Measurements from ENCODE around the gene CYFIP2.
A peak's percentile ranks its signal among the peaks of the same experiment; 100 is the strongest.
"Not testable (repeated sequence)": the region's sequence is repeated elsewhere in the genome, so short reads cannot be mapped to it uniquely, and the experiment has no call there.

CYFIP2 gene

DNA sequence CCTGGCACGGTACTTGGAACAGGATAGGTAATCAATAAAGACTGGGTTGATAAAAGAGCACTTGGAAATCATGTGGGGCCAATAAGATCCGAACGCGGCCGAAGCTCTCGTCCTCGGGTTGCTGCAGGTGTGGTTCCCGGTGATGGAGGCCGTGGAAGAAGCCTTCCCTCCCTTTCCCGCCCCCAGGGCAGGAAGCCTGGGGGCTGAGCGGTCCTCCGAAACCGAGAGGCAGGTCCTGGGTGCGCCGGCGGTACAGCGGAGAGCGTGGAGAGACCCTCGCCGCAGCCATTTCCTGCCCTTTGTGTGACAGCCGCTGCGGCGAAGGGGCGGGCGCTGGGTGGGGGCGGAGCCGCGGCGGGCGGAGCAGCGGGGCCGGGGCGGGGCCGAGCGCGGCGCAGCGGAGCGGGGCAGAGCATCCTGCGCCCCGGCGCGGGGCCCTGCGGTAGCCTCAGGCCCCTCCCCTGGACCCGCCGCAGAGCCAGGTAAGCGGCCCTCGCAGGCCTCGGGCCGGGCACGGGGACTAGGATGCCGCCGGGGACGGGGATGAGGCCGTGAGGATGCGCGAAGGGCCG is at the start of gene CYFIP2:
Gene CYFIP2 (plus strand): TSS at position 410 of the 572 bp plus-strand sequence. CDS start 19,239 bp downstream, outside the sequence.
- peak; percentile 90 for DNase-seq

DNA sequence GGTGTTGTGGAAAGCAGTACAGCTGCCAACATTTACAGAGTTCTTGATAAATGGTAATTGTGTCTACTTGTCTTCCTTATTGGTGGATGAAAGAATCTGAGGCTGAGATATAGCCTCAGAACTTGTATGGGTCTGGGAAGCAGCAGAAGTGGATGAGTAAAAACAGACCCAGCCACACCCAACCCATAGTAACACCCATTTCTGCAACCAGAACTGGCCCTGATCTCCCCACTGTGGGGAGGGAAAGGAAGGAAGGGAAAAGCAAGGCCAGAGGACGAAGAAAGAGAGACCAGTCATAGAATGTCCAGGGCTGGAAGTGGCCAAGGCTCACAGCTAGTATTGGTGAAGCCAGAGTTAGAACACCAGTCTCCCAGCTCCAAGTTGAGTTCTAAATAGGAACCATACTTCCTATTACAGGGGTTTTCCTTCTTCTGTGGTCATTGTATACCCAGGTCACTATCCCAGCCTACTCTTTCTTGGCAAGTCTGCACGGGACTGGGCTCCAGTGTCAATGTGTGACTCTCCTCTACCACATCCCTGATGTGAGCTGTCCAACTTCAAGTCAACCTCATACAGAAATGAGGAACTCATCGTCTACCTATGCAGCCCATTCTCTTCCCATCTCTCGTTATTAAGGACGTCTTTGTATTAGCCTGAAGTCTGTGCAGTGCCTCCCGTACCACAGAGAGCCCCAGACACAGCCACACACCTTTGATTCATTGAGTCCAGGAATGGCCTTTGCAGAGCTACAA is 49.4 kb upstream of the CYFIP2 start:
- DNase-seq = peak; percentile 70

DNA sequence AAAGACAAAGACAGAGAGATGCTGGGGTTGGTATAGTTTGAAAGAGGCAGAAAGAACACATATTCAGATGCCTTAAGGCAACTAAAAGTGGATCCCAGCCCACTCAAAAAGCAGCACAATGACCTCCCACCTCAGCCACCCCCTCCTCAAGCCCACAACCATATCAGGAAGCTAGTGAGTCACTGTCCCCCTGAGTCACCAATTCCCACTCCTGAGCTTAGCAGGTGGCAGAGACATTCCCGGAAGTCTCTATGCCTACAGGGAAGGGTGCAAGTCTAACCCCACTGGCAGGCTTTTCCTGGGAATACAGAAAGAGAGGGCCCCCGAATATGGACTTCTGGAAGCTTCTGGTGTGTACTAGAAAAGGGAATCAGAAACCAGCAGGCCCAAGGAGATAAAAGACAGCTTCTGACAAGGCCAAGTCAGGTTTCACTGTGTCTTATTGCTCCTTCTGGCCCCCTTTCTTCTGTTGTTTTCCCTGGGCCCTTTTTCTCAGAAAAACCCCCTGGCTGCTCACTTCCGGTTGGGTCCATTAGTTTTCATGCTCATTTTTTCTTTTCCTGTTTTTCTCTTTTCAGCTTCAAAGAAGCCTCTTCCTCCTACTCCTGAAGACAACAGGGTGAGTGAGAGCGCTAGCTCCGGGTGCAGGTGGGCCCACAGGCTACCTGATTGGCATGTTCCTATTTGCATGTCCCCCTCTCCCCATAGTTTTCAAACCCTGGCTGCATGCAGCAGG is 48.5 kb upstream of the CYFIP2 start:
- no peak for DNase-seq

DNA sequence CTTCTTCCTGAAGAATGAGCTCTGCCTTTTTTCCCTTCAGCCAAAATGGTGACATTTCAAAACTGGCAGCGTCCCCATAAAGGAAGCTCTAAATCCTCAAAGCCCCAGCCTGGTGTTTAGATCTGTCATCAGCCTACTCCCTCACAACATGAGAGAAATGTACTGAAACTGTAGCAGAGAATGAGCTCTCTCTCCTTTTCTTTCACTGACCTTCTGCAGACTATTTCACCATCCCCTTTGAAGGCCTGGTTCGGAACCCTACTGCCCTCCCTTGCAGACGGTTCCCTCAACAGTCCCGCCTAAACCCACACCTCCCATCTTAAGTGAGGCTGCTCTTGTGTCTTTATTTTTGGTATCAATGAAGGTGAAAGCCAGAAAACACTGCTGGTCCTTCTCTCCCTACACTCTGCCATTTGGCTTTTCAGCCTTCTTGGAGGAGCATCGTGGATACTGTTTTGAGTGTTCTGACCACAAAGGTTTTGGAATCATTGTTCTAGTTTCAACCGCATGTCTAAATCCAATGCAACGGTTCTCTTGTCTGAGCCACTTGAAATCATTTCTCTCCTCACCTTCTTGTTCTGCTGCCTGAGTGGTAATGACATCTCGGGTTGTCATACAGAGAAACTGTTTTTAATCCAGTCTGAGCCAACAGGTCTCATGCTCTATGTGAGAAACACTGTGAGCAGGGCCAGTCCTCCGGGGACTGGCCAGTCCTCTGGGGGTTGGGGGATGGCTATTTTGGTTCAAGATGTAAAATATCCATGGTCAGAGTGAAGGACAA is 46.2 kb upstream of the CYFIP2 start:
- DNase-seq = peak; percentile 94

DNA sequence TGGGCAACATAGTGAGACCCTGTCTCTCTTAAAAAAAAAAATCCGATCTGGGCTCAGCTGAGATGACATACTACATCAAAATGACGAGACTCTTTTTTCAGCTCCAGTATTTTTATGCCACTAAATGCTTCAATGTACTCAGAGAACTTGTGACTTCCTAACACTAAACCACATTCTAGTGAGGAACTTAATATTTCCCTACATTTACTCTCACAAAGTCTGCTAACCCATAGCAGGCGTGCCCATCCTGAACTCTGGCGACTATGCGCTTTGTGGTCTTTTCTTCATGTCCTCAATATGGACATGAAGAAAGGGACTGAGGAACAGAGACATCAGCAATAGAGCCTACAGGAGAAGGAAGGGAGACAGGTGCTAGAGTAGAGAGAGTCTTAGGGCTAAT is 44.0 kb upstream of the CYFIP2 start:
- DNase-seq = no peak

DNA sequence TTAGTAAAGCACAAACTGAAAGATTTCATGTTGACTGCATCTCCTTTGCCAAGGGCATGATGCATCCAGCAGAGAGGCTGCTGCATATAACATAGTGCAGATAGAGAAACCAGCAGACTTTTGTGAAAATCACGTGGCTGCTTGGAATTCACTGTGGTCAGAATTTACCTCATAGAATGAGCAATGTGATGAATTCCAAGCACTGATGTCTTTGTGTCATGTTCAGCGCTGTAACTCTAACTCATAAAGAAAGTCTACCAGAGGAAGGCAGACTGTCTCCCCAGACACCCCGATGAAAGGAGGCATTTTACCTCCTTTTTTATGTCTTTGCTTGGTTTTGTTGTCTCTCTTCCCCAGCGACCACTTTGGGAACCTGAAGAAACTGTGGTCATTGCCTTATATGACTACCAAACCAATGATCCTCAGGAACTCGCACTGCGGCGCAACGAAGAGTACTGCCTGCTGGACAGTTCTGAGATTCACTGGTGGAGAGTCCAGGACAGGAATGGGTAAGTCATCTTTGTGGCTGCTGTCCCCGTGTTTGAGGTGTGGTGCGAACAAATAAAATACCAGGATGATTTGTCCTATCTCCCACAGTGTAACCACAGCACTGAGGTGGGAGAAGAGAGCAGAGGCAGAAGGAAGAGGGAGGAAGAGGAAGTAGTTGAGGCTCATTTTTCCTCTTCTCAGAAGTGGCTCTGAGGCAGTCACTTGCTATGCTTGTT is 43.3 kb upstream of the CYFIP2 start:
- DNase-seq = peak; percentile 93

DNA sequence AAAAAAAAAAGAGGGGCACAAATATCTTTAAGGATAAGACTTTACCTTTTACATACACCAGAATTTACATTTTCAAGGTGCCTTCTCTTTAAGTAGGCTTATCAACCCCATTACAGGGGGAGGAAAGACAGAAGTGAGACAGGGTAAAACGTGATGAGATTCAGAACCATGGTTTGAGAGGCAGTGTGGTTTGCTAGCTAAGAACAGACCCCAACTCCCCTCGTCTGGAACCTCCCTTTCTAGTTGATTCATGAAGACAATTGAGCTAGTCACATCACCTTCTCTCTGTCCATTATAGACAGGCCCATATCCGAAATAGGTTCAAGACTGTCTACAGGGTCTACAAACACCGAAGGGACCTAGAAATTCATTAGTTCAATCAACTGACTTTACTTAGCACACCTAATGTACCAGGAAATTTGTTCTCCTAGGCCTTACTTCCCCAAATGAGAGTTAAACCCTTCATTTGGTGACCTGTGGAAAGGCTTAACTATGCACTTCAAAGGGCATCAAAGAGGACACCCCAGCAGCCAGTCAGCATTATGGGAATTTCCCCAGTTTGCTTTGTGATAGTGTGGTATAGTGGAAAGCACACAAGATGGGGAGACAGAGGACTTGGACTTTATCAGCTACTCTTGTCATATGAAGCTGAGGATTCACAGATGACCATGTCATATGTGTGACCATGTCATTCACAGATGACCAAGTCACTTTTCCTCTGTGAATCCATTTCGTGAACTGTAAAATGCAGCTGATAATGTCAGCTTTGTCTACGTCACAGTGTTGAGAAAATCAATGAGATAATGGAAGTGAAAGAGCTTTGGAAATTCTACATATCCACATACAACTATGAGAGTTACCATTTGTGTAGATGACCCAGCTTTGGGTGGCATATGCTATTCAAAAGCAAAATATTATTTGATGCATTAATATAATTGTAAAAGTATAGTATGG is 40.2 kb upstream of the CYFIP2 start:
- peak; percentile 52 for DNase-seq

DNA sequence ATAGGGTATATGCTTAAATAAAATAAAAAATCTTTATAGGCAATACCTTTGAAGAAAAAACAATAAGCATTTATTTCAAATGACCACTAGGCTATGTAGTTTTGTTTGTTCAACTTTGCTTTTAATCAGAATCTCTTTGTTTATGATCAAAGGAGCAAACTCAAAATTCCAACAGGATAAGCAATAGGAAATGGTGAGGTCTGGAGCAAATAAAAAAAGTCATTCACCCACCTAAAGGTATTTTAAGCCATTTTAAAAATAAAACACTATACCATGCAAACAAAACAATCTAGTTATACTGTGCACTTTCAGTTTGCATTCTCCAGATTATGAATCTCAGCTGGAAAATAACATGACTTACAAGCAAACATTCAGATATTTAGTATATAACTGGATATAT is 35.3 kb upstream of the CYFIP2 start:
- no peak for DNase-seq

DNA sequence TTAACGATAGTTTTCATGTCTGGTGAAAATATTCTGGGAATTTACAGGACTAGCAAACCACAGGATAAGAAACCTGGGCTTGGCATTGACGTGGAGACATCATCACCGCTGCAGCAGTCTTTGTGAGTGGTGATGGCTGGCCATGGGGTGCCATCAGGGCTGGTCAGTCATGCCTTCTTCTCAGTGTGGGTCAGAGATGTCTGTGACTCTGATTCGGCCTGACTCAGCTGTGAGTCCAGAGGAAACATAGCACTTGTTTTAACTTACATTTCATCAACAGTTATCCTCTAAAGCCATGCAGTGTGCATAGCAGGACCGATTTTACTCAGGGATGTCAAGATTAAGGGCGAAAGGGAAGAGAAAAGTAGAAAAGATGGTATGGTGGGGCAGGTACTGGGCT is 33.2 kb upstream of the CYFIP2 start:
- DNase-seq = no peak

DNA sequence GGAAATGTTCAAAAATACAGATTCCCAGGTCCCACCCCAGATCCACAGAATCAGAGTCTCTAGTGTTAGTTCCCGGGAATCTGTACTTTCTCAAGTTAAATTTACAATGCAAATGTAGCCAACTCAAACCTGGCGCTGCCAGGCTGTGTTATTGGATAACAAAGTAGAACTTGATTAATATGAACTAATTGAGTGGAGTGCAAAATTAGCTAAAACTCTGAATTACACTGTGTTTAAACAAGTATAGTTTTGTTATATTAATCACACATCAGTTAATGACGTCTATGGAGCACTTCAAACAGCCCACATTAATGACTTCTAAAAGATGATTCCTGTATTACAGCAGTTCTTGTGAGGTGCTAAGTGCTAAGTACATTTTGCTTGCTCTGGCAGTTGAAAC is 32.4 kb upstream of the CYFIP2 start:
- no peak for DNase-seq

DNA sequence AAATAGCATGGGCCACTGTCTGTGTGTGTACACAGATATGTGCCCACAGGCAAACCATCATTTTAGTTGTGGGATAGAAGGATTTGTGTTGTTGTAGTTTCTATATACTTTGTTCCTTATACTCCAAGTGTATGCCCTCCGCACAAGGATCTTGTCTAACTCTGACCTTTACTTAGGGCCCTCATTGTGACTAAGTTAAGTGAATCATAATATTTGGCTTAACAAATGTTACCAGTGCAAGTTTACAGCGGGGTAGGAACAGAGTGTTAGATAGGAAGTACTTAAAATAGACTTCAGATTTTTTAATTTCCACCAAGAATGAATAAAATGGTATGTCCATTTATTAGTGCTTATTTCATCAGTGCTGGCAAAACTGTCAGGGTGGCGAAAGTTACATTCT is 29.5 kb upstream of the CYFIP2 start:
- DNase-seq = no peak

DNA sequence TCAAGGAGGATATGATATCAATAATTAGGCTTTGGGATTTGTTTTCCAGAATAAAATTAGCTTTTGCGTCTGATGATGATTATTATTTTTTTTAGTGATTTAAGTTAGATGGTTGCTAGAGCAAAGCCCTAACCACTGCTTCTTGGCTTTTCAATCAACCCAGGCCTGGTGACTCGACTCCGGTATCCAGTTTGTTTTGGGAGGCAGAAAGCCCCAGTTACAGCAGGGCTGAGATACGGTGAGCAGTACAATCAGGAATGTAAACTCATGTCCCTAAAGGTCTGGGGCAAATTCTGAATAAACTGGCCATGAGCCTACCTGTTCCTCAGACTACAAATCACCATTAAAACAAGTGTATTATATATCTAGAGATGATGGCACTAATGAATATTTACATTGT is 24.4 kb upstream of the CYFIP2 start:
- no peak for DNase-seq

DNA sequence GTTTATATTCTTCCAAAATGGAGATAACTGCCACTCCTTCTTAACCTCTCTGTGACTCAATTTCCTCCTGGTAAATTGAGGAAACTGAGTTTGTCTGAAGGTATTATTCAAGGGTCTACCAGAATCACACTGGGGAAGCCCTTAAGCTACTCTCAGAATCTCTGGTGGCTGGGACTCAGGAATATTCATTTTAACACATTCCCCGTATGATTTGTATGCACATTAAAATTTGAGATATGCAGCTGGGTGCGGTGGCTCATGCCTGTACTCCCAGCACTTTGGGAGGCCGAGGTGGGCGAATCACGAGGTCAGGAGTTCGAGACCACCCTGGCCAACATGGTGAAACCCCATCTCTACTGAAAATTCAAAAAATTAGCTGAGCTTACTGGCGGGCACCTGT is 21.2 kb upstream of the CYFIP2 start:
- DNase-seq = not testable (repeated sequence)

DNA sequence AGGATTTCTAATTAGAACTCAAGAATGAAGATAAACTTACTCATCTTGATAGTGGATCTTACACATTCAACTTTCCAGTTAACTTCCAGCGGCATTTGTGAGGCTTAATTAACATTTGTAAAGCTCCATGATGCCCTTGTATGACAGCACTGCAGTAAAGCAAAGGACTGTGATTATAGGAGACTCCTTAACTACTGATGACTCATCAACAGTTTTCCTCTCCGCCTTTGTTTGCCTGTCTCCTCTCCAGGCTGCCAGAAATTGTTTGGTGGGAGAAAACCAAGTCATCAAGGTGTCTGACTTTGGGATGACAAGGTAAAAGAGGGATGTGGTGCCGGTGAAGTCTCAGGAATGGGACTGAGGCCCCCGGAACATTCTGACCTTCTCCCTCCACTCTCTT is 20.4 kb upstream of the CYFIP2 start:
- DNase-seq = no peak

DNA sequence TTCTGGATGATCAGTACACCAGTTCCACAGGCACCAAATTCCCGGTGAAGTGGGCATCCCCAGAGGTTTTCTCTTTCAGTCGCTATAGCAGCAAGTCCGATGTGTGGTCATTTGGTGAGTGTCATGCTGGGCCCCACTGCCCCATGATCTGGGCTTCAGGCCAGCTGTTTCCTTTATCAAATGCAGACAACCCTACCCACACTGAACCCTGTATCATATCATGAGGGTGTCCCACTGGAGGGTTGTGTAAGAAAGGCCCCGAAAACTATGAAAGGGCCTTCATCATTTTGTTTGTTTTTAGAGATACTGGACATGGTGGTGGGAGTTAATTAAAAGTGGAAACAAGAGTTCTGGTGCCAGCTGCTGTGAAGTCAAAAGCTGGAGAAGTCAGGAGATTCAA is 20.0 kb upstream of the CYFIP2 start:
- DNase-seq = no peak

DNA sequence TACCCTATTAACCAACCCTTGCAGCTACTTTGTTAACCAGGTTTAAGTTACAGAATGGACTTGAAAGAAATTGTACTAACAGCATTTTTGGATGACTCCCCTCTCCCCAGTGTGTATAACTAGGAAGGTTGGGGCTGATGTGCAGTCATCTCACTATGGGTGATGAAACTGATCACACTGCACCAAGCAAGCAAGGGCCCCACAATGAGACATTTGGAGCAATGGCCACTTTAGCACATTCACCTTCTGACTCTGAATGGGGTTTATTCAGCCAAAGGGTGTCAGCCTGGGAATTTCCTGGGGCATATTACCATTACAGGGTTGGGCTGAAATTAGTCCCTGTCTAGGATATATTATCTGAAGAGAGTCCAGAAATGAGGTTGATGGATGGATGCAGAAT is 18.7 kb upstream of the CYFIP2 start:
- DNase-seq = peak; percentile 76

DNA sequence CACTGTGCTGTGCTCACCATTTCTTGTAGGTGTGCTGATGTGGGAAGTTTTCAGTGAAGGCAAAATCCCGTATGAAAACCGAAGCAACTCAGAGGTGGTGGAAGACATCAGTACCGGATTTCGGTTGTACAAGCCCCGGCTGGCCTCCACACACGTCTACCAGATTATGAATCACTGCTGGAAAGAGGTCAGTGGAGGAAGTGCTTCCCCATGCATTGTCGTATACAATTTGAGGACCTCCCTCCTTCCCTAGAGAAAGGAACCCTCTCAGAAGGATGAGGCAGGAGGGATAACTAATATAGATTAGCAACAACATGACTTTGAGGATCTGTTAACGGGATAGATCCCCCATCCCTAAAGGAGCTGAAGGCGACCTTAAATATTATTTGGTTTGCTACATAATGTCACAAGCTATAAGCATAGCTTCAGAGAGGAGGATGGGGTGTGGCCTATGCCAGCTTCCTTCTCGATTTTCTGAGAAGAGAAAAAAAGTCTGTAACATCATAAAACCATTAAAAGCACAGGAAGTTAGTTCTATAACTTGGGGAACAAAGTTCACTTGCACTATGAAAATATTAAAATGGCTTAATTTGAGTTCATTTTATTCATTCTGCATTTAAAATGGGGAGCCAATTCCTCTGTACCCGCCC is 17.0 kb upstream of the CYFIP2 start:
- DNase-seq = peak; percentile 57

DNA sequence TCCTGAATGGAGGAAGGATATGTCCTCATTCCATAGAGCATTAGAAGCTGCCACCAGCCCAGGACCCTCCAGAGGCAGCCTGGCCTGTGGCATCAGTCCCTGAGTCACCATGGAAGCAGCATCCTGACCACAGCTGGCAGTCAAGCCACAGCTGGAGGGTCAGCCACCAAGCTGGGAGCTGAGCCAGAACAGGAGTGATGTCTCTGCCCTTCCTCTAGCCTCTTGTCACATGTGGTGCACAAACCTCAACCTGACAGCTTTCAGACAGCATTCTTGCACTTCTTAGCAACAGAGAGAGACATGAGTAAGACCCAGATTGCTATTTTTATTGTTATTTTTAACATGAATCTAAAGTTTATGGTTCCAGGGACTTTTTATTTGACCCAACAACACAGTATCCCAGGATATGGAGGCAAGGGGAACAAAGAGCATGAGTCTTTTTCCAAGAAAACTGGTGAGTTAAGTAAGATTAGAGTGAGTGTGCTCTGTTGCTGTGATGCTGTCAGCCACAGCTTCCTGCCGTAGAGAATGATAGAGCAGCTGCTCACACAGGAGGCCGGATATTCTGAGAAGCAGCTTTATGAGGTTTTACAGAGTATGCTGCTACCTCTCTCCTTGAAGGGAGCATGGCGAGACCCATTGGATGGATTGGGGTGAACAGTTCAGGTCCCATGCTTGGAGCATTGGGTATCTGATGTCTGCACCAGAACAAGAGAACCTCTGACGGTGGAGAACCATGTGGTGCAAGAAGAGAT is 13.0 kb upstream of the CYFIP2 start:
- peak; percentile 88 for DNase-seq

DNA sequence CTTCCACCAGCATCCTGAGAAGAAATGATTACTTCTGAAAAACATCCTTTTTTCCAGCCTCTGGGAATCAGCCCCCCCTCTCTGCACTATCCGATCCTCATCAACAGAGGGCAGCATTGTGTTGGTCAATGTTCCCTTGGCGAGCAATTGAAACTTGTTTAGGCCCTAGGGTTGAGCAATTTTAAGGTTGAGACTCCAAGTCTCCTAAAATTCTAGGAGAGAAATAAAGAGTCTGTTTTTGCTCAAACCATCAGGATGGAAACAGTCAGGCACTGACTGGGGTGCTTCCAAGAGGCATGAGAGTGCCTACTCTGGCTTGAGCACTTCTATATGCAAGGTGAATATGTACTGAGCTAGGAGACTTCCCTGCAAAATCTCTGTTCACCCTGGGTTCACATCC is 12.4 kb upstream of the CYFIP2 start:
- peak; percentile 44 for DNase-seq

DNA sequence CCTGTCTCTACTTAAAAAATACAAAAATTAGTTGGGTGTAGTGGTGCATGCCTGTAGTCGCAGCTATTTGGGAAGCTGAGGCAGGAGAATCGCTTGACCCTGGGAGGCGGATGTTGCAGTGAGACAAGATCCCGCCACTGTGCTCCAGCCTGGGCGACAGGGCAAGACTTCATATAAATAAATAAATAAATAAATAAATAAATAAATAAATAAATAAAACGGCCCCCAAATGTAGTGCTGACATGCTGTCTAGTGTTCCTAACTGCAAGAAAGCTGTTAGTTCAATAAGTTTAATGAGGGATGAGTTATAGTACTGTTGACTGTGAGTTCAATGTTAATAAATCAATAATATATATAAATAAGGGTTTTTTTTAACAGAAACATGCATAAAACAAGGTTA is 7.5 kb upstream of the CYFIP2 start:
- DNase-seq = no peak
